ENCODE results near the gene RALGAPA1.

DNA sequence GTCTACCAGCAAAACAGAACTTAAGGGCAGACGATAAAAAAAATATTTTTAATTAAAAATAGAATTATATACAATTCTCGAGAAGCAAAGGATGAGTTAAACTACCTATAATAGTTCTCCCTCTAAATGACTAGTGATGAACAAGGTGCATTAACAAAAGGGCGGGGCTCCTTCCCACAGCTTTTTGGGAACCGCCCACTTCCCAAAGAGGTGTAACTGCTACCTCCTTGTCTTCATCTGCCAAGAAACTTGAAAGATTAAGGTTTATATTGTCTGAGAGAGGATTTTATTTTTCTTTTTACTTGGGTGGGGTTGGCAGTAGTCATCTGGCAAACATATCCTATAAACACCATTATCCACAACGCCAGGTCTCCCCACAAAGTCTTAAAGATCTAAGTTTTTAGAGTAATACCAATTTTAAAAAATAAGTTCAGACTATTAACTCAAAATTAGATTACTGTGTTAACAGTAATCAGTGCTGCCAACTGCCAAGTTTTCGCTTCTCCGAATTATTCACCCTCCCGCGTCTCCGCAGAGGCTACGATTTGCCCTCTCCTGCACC, 938 bp downstream of the RALGAPA1 start:
- TF ChIP-seq, protein P1, sequence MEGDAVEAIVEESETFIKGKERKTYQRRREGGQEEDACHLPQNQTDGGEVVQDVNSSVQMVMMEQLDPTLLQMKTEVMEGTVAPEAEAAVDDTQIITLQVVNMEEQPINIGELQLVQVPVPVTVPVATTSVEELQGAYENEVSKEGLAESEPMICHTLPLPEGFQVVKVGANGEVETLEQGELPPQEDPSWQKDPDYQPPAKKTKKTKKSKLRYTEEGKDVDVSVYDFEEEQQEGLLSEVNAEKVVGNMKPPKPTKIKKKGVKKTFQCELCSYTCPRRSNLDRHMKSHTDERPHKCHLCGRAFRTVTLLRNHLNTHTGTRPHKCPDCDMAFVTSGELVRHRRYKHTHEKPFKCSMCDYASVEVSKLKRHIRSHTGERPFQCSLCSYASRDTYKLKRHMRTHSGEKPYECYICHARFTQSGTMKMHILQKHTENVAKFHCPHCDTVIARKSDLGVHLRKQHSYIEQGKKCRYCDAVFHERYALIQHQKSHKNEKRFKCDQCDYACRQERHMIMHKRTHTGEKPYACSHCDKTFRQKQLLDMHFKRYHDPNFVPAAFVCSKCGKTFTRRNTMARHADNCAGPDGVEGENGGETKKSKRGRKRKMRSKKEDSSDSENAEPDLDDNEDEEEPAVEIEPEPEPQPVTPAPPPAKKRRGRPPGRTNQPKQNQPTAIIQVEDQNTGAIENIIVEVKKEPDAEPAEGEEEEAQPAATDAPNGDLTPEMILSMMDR (IDR thresholded peaks at IDR 0.05) = no peak
- no peak for TF ChIP-seq POLR2A (IDR thresholded peaks at IDR 0.05)

All from right lobe of liver (tissue), 4 donors.